Duodenal mucosa (tissue), 2 donors: ENCODE results near the gene APAF1.
"Not testable (repeated sequence)": the region's sequence is repeated elsewhere in the genome, so short reads cannot be mapped to it uniquely, and the experiment has no call there.

ENCODE experiments used
- H3K27ac ChIP-seq: one replicate; pipeline ENCODE4 v1.7.0; 2013; ENCODE audit warnings: low read depth, low read length
- H3K27me3 ChIP-seq, 2 donors: one replicate each; pipeline ENCODE4 v1.7.0; 2013; ENCODE audit warnings: low read length in 2 of 2, control low read depth in 1 of 2; ENCODE audit not compliant: insufficient read depth in 2 of 2, control insufficient read depth in 1 of 2
- H3K36me3 ChIP-seq, 2 donors: one replicate each; pipeline ENCODE4 v1.7.0; 2013; ENCODE audit warnings: low read length in 2 of 2, control low read depth in 1 of 2; ENCODE audit not compliant: insufficient read depth in 2 of 2, control insufficient read depth in 1 of 2
- H3K4me1 ChIP-seq, 2 donors: one replicate each; pipeline ENCODE4 v1.7.0; 2013; ENCODE audit warnings: low read length in 2 of 2, control low read depth in 1 of 2; ENCODE audit not compliant: insufficient read depth in 2 of 2, control insufficient read depth in 1 of 2
- H3K4me3 ChIP-seq, 2 donors: one replicate each; pipeline ENCODE4 v1.7.0; 2013; ENCODE audit warnings: low read length in 2 of 2, low read depth in 1 of 2
- H3K9ac ChIP-seq, 2 donors: one replicate each; pipeline ENCODE4 v1.7.0; 2013; ENCODE audit warnings: low read length in 2 of 2, low read depth in 1 of 2
- H3K9me3 ChIP-seq, 2 donors: one replicate each; pipeline ENCODE4 v1.7.0; 2013; ENCODE audit warnings: low read length in 2 of 2, control low read depth in 1 of 2; ENCODE audit not compliant: control insufficient read depth in 1 of 2

Gene APAF1, protein sequence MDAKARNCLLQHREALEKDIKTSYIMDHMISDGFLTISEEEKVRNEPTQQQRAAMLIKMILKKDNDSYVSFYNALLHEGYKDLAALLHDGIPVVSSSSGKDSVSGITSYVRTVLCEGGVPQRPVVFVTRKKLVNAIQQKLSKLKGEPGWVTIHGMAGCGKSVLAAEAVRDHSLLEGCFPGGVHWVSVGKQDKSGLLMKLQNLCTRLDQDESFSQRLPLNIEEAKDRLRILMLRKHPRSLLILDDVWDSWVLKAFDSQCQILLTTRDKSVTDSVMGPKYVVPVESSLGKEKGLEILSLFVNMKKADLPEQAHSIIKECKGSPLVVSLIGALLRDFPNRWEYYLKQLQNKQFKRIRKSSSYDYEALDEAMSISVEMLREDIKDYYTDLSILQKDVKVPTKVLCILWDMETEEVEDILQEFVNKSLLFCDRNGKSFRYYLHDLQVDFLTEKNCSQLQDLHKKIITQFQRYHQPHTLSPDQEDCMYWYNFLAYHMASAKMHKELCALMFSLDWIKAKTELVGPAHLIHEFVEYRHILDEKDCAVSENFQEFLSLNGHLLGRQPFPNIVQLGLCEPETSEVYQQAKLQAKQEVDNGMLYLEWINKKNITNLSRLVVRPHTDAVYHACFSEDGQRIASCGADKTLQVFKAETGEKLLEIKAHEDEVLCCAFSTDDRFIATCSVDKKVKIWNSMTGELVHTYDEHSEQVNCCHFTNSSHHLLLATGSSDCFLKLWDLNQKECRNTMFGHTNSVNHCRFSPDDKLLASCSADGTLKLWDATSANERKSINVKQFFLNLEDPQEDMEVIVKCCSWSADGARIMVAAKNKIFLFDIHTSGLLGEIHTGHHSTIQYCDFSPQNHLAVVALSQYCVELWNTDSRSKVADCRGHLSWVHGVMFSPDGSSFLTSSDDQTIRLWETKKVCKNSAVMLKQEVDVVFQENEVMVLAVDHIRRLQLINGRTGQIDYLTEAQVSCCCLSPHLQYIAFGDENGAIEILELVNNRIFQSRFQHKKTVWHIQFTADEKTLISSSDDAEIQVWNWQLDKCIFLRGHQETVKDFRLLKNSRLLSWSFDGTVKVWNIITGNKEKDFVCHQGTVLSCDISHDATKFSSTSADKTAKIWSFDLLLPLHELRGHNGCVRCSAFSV (N-terminal part only)

DNA sequence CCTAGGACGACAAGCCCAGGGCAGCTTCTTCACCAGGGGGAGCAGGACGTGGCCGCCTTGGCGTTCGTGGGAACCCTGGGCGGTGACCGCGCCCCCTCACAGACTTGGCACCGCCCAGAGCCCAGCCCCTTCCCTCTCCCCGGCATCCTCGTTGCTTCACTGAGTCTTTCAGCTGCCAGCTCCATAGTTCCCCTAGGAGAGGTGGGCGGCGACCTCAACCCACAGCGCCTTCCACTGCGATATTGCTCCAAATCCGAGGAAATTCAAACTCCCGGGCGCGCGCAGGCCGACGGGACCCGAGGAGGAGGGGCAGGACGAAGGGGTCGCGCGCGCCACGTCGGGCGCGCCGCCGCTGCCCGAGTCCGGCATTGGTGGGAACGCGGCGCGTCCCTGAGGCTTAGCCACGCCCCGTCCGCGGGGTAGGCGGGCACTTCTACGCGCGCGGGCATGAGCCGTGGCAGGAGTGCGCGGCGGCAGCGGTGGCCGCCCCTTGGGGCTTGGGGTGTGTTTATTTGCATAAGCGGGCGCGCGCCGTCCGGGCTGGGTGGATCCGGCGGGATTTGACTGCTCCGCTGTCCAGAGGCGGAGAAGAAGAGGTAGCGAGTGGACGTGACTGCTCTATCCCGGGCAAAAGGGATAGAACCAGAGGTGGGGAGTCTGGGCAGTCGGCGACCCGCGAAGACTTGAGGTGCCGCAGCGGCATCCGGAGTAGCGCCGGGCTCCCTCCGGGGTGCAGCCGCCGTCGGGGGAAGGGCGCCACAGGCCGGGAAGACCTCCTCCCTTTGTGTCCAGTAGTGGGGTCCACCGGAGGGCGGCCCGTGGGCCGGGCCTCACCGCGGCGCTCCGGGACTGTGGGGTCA, at the start of gene APAF1, which contains the start of gene IKBIP:
Gene APAF1 (plus strand): TSS at position 579 of the 860 bp plus-strand sequence. CDS start 3,070 bp downstream, outside the sequence.
Gene IKBIP (minus strand): TSS at position 77 of the 860 bp plus-strand sequence. CDS start 87 bp downstream, outside the sequence.
- Histone ChIP-seq H3K36me3 (peaks cover 6 to 9% of the 10 kb centered on the region in 2 donors), H3K27ac (peak within 1 kb of the TSS; percentile 86), H3K9me3 (no peaks in the 10 kb centered on the region), H3K9ac (peak within 1 kb of the TSS; percentile 84 to 94), H3K27me3 (no peaks in the 10 kb centered on the region), H3K4me1 (peaks cover 10 to 17% of the 10 kb centered on the region in 2 donors), H3K4me3 (peak within 1 kb of the TSS; percentile 96 to 100)

DNA sequence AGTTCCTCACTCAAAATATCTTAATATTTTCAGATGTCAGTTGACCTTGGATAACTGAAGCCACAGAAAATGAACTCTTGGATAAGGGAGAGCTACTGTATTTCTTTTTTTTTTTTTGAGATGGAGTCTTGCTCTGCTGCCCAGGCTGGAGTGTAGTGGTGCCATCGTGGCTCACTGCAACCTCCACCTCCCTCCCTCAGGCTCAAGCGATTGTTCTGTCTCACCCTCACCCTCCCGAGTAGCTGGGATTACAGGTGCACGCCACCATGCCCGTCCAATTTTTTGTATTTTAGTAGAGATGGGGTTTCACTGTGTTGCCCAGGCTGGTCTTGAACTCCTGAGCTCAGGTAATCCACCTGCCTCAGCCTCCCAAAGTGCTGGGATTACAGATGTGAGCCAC, 47.8 kb upstream of the APAF1 start:
- not testable (repeated sequence) for H3K27ac ChIP-seq, H3K4me3 ChIP-seq, H3K9ac ChIP-seq, H3K27me3 ChIP-seq, H3K9me3 ChIP-seq
- peaks cover 40 to 64% of the 10 kb centered on the region in 2 donors for H3K36me3 ChIP-seq
- peaks cover 20 to 21% of the 10 kb centered on the region in 2 donors for H3K4me1 ChIP-seq

DNA sequence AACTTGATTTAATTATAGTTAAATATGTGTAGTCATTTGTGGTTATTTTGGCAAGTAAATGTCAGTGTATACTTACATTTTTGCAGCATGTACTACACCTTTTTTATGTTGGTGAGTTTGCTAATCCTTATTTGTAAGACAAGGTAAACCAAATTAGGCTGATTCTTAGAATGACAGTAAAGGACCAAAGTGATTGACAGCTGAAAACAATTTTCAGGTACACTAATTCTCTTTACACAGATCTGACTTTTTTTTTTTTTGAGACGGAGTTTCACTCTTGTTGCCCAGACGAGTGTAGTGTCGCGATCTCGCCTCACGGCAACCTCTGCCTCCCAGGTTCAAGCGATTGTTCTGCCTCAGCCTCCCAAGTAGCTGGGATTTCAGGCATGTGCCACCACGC, 43.2 kb upstream of the APAF1 start:
- H3K27ac ChIP-seq, result no peak overlapping the region
- no peaks in the 10 kb centered on the region for H3K9me3 ChIP-seq
- H3K27me3 ChIP-seq, result no peaks in the 10 kb centered on the region
- H3K4me3 ChIP-seq, result no peak overlapping the region
- H3K36me3 ChIP-seq, result peaks cover 44 to 73% of the 10 kb centered on the region in 2 donors
- peaks cover 0 to under 1% of the 10 kb centered on the region in 2 donors for H3K4me1 ChIP-seq
- no peak overlapping the region for H3K9ac ChIP-seq

DNA sequence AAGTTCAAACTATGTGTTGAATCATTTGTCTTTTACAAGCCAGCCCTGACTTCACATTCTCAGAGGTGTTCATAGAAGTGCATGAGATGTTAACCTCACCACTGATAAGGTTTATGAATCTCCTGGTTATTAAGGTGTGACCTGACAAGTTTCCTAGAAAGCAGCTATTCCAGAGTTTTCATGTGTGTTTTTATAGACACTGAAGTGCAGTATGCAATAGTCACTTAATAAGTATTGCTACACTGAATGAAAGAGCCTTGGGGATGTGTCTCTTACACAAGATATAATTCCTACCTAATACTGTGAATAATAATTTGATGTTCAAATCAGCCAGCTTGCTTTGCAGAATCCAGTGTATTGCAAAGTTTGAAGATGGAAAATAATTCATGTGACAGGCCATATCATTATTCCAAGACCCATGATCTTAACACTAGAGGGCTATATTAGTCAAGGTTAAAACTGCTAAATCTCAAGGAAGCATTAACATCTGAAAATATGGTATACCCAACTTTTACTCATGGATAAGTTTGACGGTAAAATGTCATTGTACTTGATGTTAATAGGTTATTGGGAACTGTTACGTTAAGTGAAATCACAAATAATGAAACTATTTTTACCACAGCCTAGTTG, 38.6 kb upstream of the APAF1 start:
- no peaks in the 10 kb centered on the region for H3K4me1 ChIP-seq
- H3K9ac ChIP-seq, result no peak overlapping the region
- no peak overlapping the region for H3K27ac ChIP-seq
- no peak overlapping the region for H3K4me3 ChIP-seq
- peaks cover 13 to 30% of the 10 kb centered on the region in 2 donors for H3K36me3 ChIP-seq
- H3K9me3 ChIP-seq, result no peaks in the 10 kb centered on the region
- no peaks in the 10 kb centered on the region for H3K27me3 ChIP-seq

DNA sequence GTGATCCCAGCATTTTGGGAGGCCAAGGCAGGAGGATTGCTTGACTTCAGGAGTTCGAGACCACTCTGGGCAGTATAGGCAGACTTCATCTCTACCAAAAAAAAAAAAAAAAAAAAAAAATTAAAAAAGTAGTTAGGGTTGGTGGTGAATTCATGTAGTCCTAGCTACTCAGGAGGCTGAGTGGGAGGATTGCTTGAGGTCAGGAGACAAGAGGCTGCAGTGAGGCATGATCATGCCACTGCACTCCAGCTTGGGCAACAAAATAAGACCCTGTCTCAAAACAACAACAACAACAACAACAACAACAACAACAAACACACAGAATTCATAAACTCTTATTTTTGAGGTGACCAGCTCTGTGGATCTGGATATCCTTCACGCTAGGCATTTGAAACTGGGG, 34.5 kb upstream of the APAF1 start:
- Histone ChIP-seq H3K27ac (no peak overlapping the region), H3K9ac (no peak overlapping the region), H3K36me3 (no peaks in the 10 kb centered on the region), H3K27me3 (no peaks in the 10 kb centered on the region), H3K9me3 (no peaks in the 10 kb centered on the region), H3K4me3 (no peak overlapping the region), H3K4me1 (no peaks in the 10 kb centered on the region)

DNA sequence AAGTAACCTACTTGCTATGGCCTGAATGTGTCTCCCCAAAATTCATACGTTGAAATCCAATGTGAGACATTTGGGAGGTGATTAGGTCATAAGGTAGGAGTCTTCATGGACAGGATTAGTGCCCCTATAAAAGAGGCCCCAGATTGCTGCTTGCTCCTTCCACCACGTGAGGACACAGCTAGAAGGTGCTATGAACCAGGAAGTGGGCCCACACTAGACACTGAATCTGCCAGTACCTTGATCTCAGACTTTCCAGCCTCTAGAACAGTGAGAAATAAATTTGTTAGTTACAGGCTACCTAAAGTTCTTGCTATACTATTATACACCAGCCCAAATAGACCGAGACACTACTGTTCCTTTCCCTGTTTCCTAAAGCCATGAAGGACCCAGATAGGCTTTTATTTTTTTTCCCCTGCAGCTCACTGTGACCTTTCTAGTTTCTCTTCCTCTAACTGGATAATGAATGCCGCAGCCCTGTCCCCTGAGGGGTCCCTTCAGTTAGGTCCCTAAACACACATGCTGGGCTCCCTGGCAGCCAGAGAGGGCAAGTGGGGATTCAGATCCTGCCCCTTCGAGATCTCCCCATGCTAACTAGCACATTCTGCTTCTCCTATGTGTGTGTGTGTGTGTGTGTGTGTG, 32.3 kb upstream of the APAF1 start:
- no peaks in the 10 kb centered on the region for H3K9me3 ChIP-seq
- H3K9ac ChIP-seq, result no peak overlapping the region
- no peaks in the 10 kb centered on the region for H3K27me3 ChIP-seq
- H3K27ac ChIP-seq, result no peak overlapping the region
- no peaks in the 10 kb centered on the region for H3K36me3 ChIP-seq
- no peaks in the 10 kb centered on the region for H3K4me1 ChIP-seq
- no peak overlapping the region for H3K4me3 ChIP-seq

DNA sequence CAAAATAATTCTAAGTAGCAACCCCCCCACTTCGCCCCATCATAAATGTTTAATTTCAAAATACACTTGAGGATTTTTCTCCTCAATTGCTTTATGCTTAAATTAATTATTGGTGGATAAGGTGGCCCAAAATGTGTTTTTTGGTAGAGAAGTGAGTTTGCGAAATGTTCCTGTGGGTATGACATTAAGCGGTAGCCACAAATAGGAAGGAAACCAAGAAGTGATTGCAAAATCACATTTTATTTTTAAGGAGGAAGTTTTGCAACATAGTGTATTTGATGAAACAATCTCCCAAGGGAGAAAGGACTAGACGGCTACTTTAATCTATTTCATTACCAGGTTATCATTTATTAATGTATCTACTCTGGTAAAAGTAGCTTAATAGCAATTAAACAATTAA, 26.1 kb upstream of the APAF1 start:
- Histone ChIP-seq H3K9me3 (no peaks in the 10 kb centered on the region), H3K4me1 (no peaks in the 10 kb centered on the region), H3K27me3 (no peaks in the 10 kb centered on the region), H3K36me3 (no peaks in the 10 kb centered on the region), H3K27ac (no peak overlapping the region), H3K4me3 (no peak overlapping the region), H3K9ac (no peak overlapping the region)

DNA sequence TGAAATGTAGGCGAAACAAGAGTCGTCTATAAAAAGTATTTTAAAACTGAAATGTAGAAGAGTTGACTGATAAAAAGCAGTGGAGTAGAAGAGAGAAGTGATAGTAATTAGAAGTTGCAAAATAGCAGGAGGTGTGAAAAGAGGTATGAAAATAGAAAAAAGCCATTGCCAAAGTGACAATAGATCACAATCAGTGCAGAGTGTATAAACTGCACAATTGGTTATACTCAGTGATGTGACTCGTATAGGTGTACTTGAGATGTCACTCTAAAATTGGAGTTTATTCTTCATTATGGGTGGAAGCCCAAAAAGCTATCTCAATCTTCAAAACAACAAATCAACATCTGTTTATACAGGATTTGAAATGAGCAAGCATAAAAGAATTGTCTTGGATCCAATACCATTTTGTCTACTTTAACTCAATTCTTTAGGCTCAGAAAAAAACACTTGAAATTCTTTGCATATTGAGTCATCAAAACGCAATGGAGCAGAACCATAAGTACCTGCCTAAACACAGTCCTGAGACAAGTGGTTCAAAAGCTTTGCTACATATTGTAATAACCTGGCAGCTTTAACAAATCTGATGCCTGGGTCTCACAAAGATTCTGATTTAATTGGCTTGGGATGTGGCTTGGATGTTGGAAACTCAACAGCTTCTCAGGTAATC, 9.3 kb upstream of the APAF1 start:
- Histone ChIP-seq H3K4me3 (no peak overlapping the region), H3K36me3 (no peaks in the 10 kb centered on the region), H3K9ac (no peak overlapping the region), H3K4me1 (no peaks in the 10 kb centered on the region), H3K27ac (no peak overlapping the region), H3K27me3 (no peaks in the 10 kb centered on the region), H3K9me3 (no peaks in the 10 kb centered on the region)
